Thymus (tissue), 11 donors: ENCODE data around the gene RENBP. TPM values are rescaled to one million over a fixed set of nuclear protein-coding genes. Genes with fewer than 3 reads are reported as not detected.
A peak's percentile ranks its signal among the peaks of the same experiment; 100 is the strongest.

ENCODE experiments used
- DNase-seq, 9 donors: peaks; one replicate each; pipeline ENCODE4 v3.0.0-alpha.2; 2013; ENCODE audit warnings: low spot score in 9 of 9, low read depth in 6 of 9, missing footprints in 1 of 9
- H3K27ac ChIP-seq, 2 donors: one replicate each; pipeline ENCODE4 v1.5.1; 2013; ENCODE audit warnings: control low read depth in 1 of 2, low read depth in 1 of 2, low read length in 1 of 2, mild to moderate bottlenecking in 1 of 2, moderate library complexity in 1 of 2
- H3K27me3 ChIP-seq, 2 donors: one replicate each; pipeline ENCODE4 v1.5.1; 2013; ENCODE audit warnings: low read length in 1 of 2; ENCODE audit not compliant: control insufficient read depth in 2 of 2, insufficient read depth in 1 of 2
- H3K36me3 ChIP-seq, 2 donors: one replicate each; pipeline ENCODE4 v1.5.1; 2013; ENCODE audit warnings: low read length in 1 of 2, mild to moderate bottlenecking in 1 of 2, moderate library complexity in 1 of 2; ENCODE audit not compliant: control insufficient read depth in 2 of 2, insufficient read depth in 2 of 2
- H3K4me1 ChIP-seq, 2 donors: one replicate each; pipeline ENCODE4 v1.5.1; 2013; ENCODE audit warnings: low read length in 2 of 2; ENCODE audit not compliant: control insufficient read depth in 2 of 2, insufficient read depth in 2 of 2
- H3K4me3 ChIP-seq, 2 donors: one replicate each; pipeline ENCODE4 v1.5.1; 2013; ENCODE audit warnings: low read length in 2 of 2, control low read depth in 1 of 2, mild to moderate bottlenecking in 1 of 2
- H3K9me3 ChIP-seq, 2 donors: one replicate each; pipeline ENCODE4 v1.5.1; 2013; ENCODE audit warnings: low read length in 1 of 2, mild to moderate bottlenecking in 1 of 2; ENCODE audit not compliant: control insufficient read depth in 2 of 2, insufficient read depth in 1 of 2
- WGBS: extraction: QIAGEN DNeasy Blood & Tissue Kit; methylation state at CpG from one replicate; pipeline ENCODE4 v1.1.7; 2013; 5-methylcytosine and 5-hydroxymethylcytosine counted together
- polyA plus RNA-seq: library from polyadenylated mRNA; stranded (reverse); fragments of 200-250 nt; gene quantifications from one replicate; pipeline ENCODE4 v1.2.3, GENCODE V29; 2013
- total RNA-seq: library from RNA; stranded (reverse); fragments of 120-200 nt; gene quantifications from one replicate; pipeline ENCODE4 v1.2.4, GENCODE V29; 2013
- donor health status: healthy.

The RENBP gene
- total and polyA plus RNA-seq, 2 donors = 9.3 to 18.3 TPM

- peaks cover 0 to 10% of the 10 kb centered on the region in 2 donors for H3K27me3 ChIP-seq
- peaks cover 45 to 65% of the 10 kb centered on the region in 2 donors for H3K36me3 ChIP-seq
- no peak overlapping the region for H3K4me3 ChIP-seq
- no peak overlapping the region for H3K27ac ChIP-seq
- H3K9me3 ChIP-seq = no peaks in the 10 kb centered on the region
- DNase-seq = no peak
- peaks cover 0 to 5% of the 10 kb centered on the region in 2 donors for H3K4me1 ChIP-seq
- WGBS = 42% methylated on average over 6 of the region's 6 CpGs
These were observed 32.6 kb downstream of the RENBP start for GRCh38 chrX:153911798-153912197.

- 98% methylated on average over 22 of the region's 22 CpGs for WGBS
- H3K4me3 ChIP-seq = no peak overlapping the region
- no peak for DNase-seq
- H3K36me3 ChIP-seq = peaks cover 43 to 61% of the 10 kb centered on the region in 2 donors
- peaks cover 0 to 10% of the 10 kb centered on the region in 2 donors for H3K27me3 ChIP-seq
- no peaks in the 10 kb centered on the region for H3K9me3 ChIP-seq
- H3K27ac ChIP-seq = no peak overlapping the region
- peaks cover 0 to 5% of the 10 kb centered on the region in 2 donors for H3K4me1 ChIP-seq
These were observed 34.0 kb downstream of the RENBP start for GRCh38 chrX:153910446-153910845.

- Histone ChIP-seq H3K4me3 (no peak overlapping the region), H3K27ac (no peak overlapping the region), H3K36me3 (peaks cover 43 to 61% of the 10 kb centered on the region in 2 donors), H3K4me1 (peaks cover 0 to 6% of the 10 kb centered on the region in 2 donors), H3K9me3 (no peaks in the 10 kb centered on the region), H3K27me3 (peaks cover 0 to 10% of the 10 kb centered on the region in 2 donors)
- DNase-seq = no peak
- 99% methylated on average over 25 of the region's 25 CpGs for WGBS
These were observed 34.5 kb downstream of the RENBP start for GRCh38 chrX:153909980-153910360.

- DNase-seq = no peak
- no peak overlapping the region for H3K4me3 ChIP-seq
- peaks cover 0 to 10% of the 10 kb centered on the region in 2 donors for H3K4me1 ChIP-seq
- H3K9me3 ChIP-seq = no peaks in the 10 kb centered on the region
- peaks cover 0 to 10% of the 10 kb centered on the region in 2 donors for H3K27me3 ChIP-seq
- H3K27ac ChIP-seq = no peak overlapping the region
- 97% methylated on average over 37 of the region's 37 CpGs for WGBS
- H3K36me3 ChIP-seq = peaks cover 43 to 61% of the 10 kb centered on the region in 2 donors
These were observed 35.1 kb downstream of the RENBP start for GRCh38 chrX:153909024-153909979.

- DNase-seq = no peak
- Histone ChIP-seq H3K4me3 (no peak overlapping the region), H3K4me1 (peaks cover 0 to 20% of the 10 kb centered on the region in 2 donors), H3K27me3 (peaks cover 0 to 11% of the 10 kb centered on the region in 2 donors), H3K27ac (no peak overlapping the region), H3K9me3 (no peaks in the 10 kb centered on the region), H3K36me3 (peaks cover 37 to 51% of the 10 kb centered on the region in 2 donors)
- WGBS = 98% methylated on average over 23 of the region's 23 CpGs
These were observed 36.1 kb downstream of the RENBP start for GRCh38 chrX:153908219-153908860.

- peaks cover 0 to 4% of the 10 kb centered on the region in 2 donors for H3K27me3 ChIP-seq
- DNase-seq = no peak
- 92% methylated on average over 12 of the region's 12 CpGs for WGBS
- H3K9me3 ChIP-seq = no peaks in the 10 kb centered on the region
- H3K36me3 ChIP-seq = peaks cover 30 to 42% of the 10 kb centered on the region in 2 donors
- H3K4me3 ChIP-seq = no peak overlapping the region
- H3K4me1 ChIP-seq = peaks cover 0 to 22% of the 10 kb centered on the region in 2 donors
- H3K27ac ChIP-seq = no peak overlapping the region
These were observed 37.0 kb downstream of the RENBP start for GRCh38 chrX:153907456-153907855.

GRCh38 chrX:153906126-153906917 lies 38.1 kb downstream of the RENBP start:
- Histone ChIP-seq H3K27me3 (peaks cover 0 to 4% of the 10 kb centered on the region in 2 donors), H3K4me1 (peaks cover 0 to 28% of the 10 kb centered on the region in 2 donors), H3K36me3 (peaks cover 30 to 38% of the 10 kb centered on the region in 2 donors), H3K9me3 (no peaks in the 10 kb centered on the region), H3K4me3 (no peak overlapping the region), H3K27ac (peak overlapping the region in 1 of 2 donors; percentile 52)
- WGBS = 73% methylated on average over 27 of the region's 27 CpGs
- no peak for DNase-seq

- no peaks in the 10 kb centered on the region for H3K9me3 ChIP-seq
- no peak overlapping the region for H3K27ac ChIP-seq
- peaks cover 23 to 31% of the 10 kb centered on the region in 2 donors for H3K36me3 ChIP-seq
- H3K4me3 ChIP-seq = no peak overlapping the region
- WGBS = 95% methylated on average over 32 of the region's 32 CpGs
- DNase-seq = no peak
- H3K4me1 ChIP-seq = peaks cover 0 to 34% of the 10 kb centered on the region in 2 donors
- H3K27me3 ChIP-seq = peaks cover 0 to 4% of the 10 kb centered on the region in 2 donors
These were observed 38.9 kb downstream of the RENBP start for GRCh38 chrX:153905481-153906095.
